Neutrophil (primary cell): ENCODE measurements around the gene TLR8.

Experiments used
- H3K27ac ChIP-seq: fragments of 200-600 bp; sonication (generic); 2 replicates; pipeline ENCODE4 v1.5.1; 2016; ENCODE audit warnings: mild to moderate bottlenecking, moderate library complexity
- H3K27me3 ChIP-seq: fragments of 200-600 bp; sonication (generic); 2 replicates; pipeline ENCODE4 v1.6.0; 2016; ENCODE audit warnings: mild to moderate bottlenecking
- H3K36me3 ChIP-seq: fragments of 200-600 bp; sonication (generic); 2 replicates; pipeline ENCODE4 v1.5.1; 2017
- H3K4me1 ChIP-seq, 2 experiments: fragments of 200-600 bp in 1 of 2; sonication (generic) in 1 of 2; 1 replicate in 1 of 2; 2 replicates in 1 of 2; pipeline versions ENCODE4 v1.5.1 to v1.6.1; 2013 to 2016; ENCODE audit warnings: low read depth in 1 of 2, low read length in 1 of 2, mild to moderate bottlenecking in 1 of 2, moderate library complexity in 1 of 2; ENCODE audit not compliant: control insufficient read depth in 1 of 2, insufficient read depth in 1 of 2
- H3K4me3 ChIP-seq, 2 experiments: fragments of 200-600 bp in 1 of 2; sonication (generic) in 1 of 2; 1 replicate in 1 of 2; 2 replicates in 1 of 2; pipeline ENCODE4 v1.5.1; 2013 to 2016; ENCODE audit warnings: low read depth in 1 of 2, low read length in 1 of 2, mild to moderate bottlenecking in 1 of 2, moderate library complexity in 1 of 2
- H3K9me3 ChIP-seq: fragments of 200-600 bp; sonication (generic); 2 replicates; pipeline ENCODE4 v1.5.1; 2016
- TF ChIP-seq, protein P1 (sequence below): fragments of 200-600 bp; sonication (generic); IDR thresholded peaks from 2 replicates; pipeline ENCODE4 v1.5.1; 2016; ENCODE audit warnings: antibody characterized with exemption

Gene TLR8

DNA sequence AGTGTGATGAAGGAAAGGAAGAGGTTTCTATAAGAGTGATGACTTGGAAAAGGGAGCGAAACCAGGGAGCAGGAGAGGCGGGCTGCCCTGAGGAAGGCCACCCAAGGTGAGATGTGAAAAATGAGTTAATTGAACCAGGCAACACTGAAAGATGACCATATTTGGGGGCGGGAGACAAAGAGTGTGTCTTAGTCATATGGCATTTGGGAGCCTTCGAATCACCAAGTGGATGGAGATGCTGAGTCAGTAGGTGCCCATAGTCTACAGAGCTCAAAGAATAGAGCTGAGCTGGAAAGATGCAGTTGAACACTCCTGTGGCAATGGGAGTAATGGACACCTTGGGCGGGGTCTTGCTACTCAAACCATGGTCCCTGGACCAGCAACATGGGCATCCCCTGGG, 8.3 kb upstream of the TLR8 start:
- H3K9me3 ChIP-seq, result no peaks in the 10 kb centered on the region
- TF ChIP-seq, protein P1, sequence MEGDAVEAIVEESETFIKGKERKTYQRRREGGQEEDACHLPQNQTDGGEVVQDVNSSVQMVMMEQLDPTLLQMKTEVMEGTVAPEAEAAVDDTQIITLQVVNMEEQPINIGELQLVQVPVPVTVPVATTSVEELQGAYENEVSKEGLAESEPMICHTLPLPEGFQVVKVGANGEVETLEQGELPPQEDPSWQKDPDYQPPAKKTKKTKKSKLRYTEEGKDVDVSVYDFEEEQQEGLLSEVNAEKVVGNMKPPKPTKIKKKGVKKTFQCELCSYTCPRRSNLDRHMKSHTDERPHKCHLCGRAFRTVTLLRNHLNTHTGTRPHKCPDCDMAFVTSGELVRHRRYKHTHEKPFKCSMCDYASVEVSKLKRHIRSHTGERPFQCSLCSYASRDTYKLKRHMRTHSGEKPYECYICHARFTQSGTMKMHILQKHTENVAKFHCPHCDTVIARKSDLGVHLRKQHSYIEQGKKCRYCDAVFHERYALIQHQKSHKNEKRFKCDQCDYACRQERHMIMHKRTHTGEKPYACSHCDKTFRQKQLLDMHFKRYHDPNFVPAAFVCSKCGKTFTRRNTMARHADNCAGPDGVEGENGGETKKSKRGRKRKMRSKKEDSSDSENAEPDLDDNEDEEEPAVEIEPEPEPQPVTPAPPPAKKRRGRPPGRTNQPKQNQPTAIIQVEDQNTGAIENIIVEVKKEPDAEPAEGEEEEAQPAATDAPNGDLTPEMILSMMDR, result no peak
- no peaks in the 10 kb centered on the region for H3K36me3 ChIP-seq
- peaks cover 52 to 67% of the 10 kb centered on the region in 2 experiments for H3K4me1 ChIP-seq
- no peaks in the 10 kb centered on the region for H3K27me3 ChIP-seq
- no peak overlapping the region for H3K4me3 ChIP-seq
- no peak overlapping the region for H3K27ac ChIP-seq

DNA sequence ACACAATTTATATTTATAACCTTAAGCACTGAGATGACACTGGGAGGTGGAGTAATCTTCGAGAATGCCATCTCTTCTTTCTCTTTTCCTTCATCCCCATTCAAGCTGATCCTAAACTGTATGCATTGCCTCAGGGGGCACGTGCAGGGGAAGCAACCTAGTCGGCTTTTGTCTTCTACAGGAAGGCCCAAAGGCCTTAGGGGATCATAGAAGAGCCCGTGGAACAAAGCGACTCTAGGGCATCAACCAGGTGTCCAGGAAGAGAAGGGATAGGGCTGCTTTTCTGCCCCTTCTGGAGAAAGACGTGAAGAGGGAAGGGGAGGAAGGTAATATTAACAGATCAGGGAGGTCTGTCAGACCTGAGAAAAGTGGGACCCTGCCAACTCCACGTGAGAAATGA, 6.9 kb upstream of the TLR8 start:
- no peaks in the 10 kb centered on the region for H3K27me3 ChIP-seq
- no peak overlapping the region for H3K4me3 ChIP-seq
- H3K4me1 ChIP-seq, result peaks cover 47 to 66% of the 10 kb centered on the region in 2 experiments
- no peaks in the 10 kb centered on the region for H3K9me3 ChIP-seq
- no peak overlapping the region for H3K27ac ChIP-seq
- TF ChIP-seq, protein P1, result no peak
- H3K36me3 ChIP-seq, result no peaks in the 10 kb centered on the region

DNA sequence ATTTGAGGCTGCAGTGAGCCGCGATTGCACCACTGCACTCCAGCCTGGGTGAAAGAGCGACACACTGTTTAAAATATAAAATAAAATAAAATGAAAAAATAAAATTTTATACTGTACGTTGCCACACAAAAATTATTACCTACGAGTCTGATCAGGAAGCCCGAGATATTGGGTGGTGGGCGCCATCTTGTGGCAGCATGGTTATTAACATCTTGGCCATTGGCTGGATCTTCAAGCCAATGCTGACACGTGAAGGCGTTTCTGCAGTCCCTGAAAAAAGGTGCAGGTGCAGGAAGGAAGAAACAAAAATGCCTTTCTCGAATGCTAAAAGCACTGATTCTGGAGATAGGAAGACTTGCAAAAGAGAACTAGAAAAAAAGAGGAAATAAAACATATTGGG, 4.9 kb upstream of the TLR8 start:
- H3K36me3 ChIP-seq, result no peaks in the 10 kb centered on the region
- H3K27ac ChIP-seq, result peak overlapping the region; percentile 52
- peak overlapping the region in 1 of 2 experiments; percentile 30 for H3K4me3 ChIP-seq
- peaks cover 48 to 72% of the 10 kb centered on the region in 2 experiments for H3K4me1 ChIP-seq
- no peaks in the 10 kb centered on the region for H3K27me3 ChIP-seq
- H3K9me3 ChIP-seq, result no peaks in the 10 kb centered on the region
- TF ChIP-seq, protein P1, result peak; percentile 56

DNA sequence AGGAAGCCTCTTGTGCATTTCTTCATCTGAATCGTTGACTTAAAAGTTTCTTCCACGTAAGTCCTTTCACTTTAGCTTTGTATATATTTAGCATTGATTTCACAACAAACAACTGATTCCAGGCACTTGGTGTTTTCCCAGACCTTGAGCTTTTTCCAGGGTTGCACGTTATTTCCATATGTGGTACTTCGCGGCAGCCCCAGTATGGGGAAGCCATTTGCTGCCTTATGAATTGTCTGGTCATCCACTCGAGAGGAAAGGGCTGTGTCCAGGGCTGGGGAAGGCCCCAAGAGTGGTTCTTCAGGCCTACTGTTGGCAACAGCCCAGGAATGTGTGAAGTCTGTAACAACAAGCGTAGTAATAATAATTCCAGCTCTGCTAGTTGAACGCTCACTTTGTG, 2.8 kb upstream of the TLR8 start:
- H3K27ac ChIP-seq, result peak overlapping the region; percentile 3
- no peaks in the 10 kb centered on the region for H3K27me3 ChIP-seq
- no peaks in the 10 kb centered on the region for H3K36me3 ChIP-seq
- H3K4me3 ChIP-seq, result no peak overlapping the region
- H3K9me3 ChIP-seq, result no peaks in the 10 kb centered on the region
- TF ChIP-seq, protein P1, result no peak
- peaks cover 34 to 68% of the 10 kb centered on the region in 2 experiments for H3K4me1 ChIP-seq

DNA sequence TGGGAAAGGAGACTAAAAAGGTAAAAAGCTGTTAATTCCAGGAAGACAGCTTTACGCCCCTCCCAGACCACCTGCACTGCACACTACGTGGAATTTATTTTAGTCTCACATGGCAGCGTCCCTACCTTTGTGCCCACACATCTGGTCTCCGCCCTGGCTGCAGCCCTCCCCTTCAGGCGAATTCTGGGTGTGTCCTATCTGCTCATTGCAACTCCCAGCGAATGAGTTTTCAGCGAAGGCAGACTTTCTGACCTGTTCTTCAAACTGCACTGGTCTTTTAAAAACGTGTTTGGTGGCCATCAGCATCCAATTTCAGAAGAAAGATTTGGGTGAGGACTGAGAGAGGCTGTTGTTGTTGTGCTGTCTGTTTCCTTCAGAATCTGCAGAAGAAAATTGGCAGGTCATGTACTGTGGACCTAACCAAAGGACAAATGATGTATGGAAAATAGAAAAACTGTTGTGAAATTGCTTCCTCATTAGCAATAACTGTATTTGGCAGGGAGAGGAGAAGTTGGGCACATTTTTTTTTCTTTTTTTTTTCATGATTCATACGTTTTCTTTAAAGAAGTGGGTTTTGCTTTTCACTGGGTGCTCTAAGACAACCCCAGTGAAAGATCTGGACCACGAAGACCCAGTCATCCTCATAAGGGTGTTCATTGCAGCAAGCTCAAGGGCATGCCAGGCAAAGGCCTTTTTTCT, 4.2 kb downstream of the TLR8 start:
- Histone ChIP-seq H3K9me3 (no peaks in the 10 kb centered on the region), H3K27me3 (no peaks in the 10 kb centered on the region), H3K4me1 (peaks cover 21 to 78% of the 10 kb centered on the region in 2 experiments), H3K27ac (peak overlapping the region; percentile 90), H3K36me3 (peaks cover 31% of the 10 kb centered on the region), H3K4me3 (peak overlapping the region; percentile 72 to 86)
- TF ChIP-seq, protein P1, result no peak
